ENCODE results near the gene OR51V1.

The OR51V1 gene

DNA sequence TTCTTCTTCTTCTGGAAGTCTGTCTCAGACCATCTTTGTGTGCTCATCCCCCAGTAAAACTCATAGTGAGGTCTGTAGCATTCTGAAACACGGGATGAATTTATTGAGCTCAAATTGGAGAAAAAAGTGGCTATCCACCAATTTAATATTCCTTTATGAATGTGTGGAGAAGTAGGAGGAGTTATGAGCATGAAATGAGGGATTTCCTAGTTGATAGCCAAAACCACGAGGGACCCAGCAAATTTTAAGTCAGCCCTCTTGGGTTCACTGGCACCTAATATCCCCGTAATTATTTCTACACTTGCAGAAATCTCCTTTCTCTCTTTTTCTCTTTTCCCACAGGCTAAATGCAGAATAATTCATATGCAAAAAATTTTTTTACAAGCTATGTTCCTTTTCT, 45.8 kb downstream of the OR51V1 start, which contains the start of gene OR52A1:
Gene OR52A1 (minus strand): TSS at position 101 of the 400 bp plus-strand sequence. CDS start 2,388 bp downstream, outside the sequence.
- Histone ChIP-seq H3K36me3 (ENCODE audit: insufficient read depth) (no peaks in the 10 kb centered on the region), H3K4me2 (no peak within 1 kb of the TSS), H3K27ac (no peak within 1 kb of the TSS), H3K79me2 (ENCODE audit: insufficient read depth, low read depth) (no peaks in the 10 kb centered on the region), H3K27me3 (ENCODE audit: insufficient read depth, low read depth) (no peaks in the 10 kb centered on the region), H3K4me3 (IDR thresholded peaks at IDR 0.05; ENCODE audit: insufficient read depth, low read depth, low read length) (no peak within 1 kb of the TSS), H2AFZ (ENCODE audit: low read depth) (no peak within 1 kb of the TSS), H4K20me1 (ENCODE audit: insufficient read depth) (no peaks in the 10 kb centered on the region), H3K9ac (no peak within 1 kb of the TSS), H3K4me1 (ENCODE audit: low read depth, poor library complexity, severe bottlenecking) (no peaks in the 10 kb centered on the region)
- TF ChIP-seq, protein P1, sequence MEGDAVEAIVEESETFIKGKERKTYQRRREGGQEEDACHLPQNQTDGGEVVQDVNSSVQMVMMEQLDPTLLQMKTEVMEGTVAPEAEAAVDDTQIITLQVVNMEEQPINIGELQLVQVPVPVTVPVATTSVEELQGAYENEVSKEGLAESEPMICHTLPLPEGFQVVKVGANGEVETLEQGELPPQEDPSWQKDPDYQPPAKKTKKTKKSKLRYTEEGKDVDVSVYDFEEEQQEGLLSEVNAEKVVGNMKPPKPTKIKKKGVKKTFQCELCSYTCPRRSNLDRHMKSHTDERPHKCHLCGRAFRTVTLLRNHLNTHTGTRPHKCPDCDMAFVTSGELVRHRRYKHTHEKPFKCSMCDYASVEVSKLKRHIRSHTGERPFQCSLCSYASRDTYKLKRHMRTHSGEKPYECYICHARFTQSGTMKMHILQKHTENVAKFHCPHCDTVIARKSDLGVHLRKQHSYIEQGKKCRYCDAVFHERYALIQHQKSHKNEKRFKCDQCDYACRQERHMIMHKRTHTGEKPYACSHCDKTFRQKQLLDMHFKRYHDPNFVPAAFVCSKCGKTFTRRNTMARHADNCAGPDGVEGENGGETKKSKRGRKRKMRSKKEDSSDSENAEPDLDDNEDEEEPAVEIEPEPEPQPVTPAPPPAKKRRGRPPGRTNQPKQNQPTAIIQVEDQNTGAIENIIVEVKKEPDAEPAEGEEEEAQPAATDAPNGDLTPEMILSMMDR (conservative IDR thresholded peaks at IDR 0.05; ENCODE audit: low read depth, low read length), result no peak

DNA sequence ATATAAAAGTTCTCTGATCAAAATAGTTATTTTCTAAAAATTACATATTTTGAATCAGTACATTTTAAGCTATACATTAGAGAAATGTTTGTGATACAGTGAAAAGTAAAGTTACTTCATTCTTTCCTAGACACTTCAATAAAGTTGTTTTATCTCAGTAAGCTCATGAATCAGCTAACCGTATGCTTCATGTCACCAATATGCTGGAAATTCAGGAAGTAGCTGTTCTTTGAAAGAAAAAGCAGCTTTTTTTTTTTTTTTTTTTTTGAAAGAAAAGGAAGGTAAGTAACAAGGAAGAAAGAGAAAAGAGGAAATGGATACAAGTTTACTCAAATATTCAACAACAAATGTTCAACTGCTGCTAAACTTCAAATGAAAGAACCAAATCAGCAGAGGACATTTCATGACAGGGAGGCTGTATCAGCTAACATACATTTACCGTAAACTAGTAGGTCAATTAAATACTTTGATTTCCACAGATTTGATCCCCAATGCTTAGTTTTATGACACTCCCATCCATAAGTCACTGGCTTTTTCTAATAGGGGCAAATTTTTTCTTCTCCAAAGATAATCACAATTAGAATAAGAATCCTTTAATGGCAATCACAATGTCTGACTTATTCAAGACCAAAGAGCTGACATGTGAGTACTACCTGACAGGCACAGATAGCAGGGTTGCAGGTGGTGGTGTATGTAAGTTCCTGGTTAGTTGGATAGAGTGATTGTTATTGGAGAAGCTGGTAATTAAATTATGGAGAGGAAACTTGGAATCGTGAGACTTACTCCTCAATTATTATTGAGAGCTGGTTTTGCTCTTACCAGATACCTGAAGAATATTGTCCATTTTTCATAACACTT, 46.7 kb downstream of the OR51V1 start:
- Histone ChIP-seq H3K4me3 (IDR thresholded peaks at IDR 0.05; ENCODE audit: insufficient read depth, low read depth, low read length) (no peak overlapping the region), H3K27ac (no peak overlapping the region), H3K36me3 (ENCODE audit: insufficient read depth) (no peaks in the 10 kb centered on the region), H3K27me3 (ENCODE audit: insufficient read depth, low read depth) (no peaks in the 10 kb centered on the region), H3K4me2 (no peak overlapping the region), H3K9ac (no peak overlapping the region), H3K4me1 (ENCODE audit: low read depth, poor library complexity, severe bottlenecking) (no peaks in the 10 kb centered on the region), H3K79me2 (ENCODE audit: insufficient read depth, low read depth) (no peaks in the 10 kb centered on the region), H2AFZ (ENCODE audit: low read depth) (no peak overlapping the region), H4K20me1 (ENCODE audit: insufficient read depth) (no peaks in the 10 kb centered on the region)
- TF ChIP-seq, protein P1 (conservative IDR thresholded peaks at IDR 0.05; ENCODE audit: low read depth, low read length), result no peak

DNA sequence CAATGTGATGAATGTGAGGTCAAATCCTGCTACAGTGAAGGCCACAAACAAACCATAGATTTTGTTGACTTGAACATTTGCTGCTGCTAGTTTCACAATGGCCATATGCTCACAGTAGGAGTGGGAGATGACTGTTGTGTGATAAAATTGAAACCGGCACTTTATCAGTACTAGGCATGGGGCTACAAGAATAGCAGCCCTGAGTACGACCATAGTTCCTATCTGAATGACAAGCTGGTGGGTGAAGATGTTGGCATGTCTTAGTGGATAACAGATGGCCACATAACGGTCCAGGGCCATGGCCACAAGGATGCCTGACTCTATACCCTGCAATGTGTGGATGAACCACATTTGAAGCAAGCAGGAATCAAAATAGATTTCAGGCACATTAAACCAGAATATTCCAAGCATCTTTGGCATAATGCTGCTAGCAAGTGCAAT, 48.7 kb downstream of the OR51V1 start:
- no peaks in the 10 kb centered on the region for H3K4me1 ChIP-seq (ENCODE audit: low read depth, poor library complexity, severe bottlenecking)
- no peak overlapping the region for H2AFZ ChIP-seq (ENCODE audit: low read depth)
- H3K4me3 ChIP-seq (IDR thresholded peaks at IDR 0.05; ENCODE audit: insufficient read depth, low read depth, low read length), result no peak overlapping the region
- no peaks in the 10 kb centered on the region for H4K20me1 ChIP-seq (ENCODE audit: insufficient read depth)
- no peak overlapping the region for H3K9ac ChIP-seq
- H3K36me3 ChIP-seq (ENCODE audit: insufficient read depth), result no peaks in the 10 kb centered on the region
- no peaks in the 10 kb centered on the region for H3K27me3 ChIP-seq (ENCODE audit: insufficient read depth, low read depth)
- no peaks in the 10 kb centered on the region for H3K79me2 ChIP-seq (ENCODE audit: insufficient read depth, low read depth)
- TF ChIP-seq, protein P1 (conservative IDR thresholded peaks at IDR 0.05; ENCODE audit: low read depth, low read length), result no peak
- no peak overlapping the region for H3K4me2 ChIP-seq
- no peak overlapping the region for H3K27ac ChIP-seq

Measured in KMS-11 (cell line).